NCI-H524 treated with DMSO at 0.1 percent for 48 hours (cell line): Measurements from ENCODE around the gene LPAR5.
"Not testable (repeated sequence)": the region's sequence is repeated elsewhere in the genome, so short reads cannot be mapped to it uniquely, and the experiment has no call there.

Experiments
- DNase-seq: peaks from one replicate; lab custom pipeline; 2025; lab: John Stamatoyannopoulos, UW

Gene LPAR5

DNA sequence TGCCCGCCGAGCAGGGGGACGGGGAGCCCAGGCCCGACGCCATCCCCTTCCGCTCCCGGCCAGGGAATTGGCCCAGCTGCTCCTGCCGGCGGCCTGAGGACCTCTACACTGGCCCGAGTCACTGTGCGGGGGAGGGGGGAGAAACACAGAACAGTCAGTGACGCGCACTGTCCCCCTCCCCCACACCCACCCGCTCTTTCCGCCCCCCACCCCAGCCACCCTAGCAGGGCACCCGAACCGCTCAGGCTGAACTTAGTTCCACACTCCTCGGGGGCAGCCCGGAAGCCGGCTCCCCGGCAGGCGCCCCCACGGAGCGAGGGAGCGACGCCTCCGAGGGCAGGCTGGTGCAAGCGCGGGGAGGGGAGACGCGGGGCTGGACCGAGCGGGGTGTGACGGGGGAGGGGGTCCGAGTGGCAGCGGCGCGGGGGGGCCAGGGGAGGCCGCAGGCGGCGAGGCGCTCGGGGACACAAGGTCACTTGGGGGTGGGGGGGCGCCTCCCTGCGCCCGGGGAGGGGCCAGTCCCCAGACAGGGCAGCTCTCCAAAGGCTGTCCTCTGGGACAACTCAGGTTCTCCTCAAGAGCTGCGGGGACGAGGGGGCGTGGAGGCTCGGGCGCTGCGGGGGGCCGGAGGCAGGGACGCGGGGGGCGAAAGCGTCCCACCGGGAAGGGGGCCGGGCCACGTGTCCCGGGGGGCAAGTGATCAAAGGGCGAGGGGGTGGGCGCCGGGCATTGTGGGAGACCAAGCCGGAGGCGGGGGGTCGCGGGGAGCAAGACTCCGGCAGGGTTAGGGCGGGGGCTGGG is 29.2 kb downstream of the LPAR5 start:
- no peak for DNase-seq

GRCh38 chr12:6605421-6606330 is 30.1 kb downstream of the LPAR5 start:
- DNase-seq = no peak

DNA sequence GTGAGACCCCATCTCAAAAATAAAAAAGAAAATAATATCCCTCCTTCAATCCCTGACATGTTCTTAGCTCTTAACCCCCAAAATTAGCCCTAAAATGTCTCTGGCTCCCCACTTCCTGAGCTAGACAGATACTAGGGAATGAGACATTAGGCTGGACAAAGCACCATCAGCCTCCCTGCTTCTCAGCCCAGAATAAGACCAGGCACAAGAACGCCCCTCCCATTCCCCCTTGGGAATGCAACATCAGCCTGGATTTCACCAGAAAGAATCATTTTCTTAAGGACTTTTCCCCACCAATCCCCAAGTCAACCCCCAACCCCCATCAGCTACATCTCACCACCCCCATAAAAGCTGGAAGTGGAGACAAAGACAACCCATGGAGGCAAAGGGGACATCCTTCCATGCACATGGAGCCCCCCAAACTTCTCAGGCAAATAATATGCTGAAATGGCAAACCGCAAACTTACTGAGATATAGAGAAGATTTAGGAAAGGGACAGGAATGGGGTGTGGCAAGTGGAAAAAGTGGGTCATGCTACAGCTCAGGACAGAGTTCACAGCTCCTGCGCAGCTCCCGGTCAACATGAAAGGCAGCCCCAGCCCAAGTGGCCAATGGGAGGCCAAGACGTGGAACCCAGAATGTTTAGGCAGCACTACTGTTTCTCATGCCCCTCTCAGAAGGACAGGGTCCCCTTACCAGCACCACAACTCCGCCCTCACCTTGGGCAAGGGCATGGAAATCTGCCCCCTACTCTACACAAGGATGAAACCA is 31.3 kb downstream of the LPAR5 start:
- no peak for DNase-seq

- peak; percentile 50 for DNase-seq
Observed at GRCh38 chr12:6603095-6603567, 32.6 kb downstream of the LPAR5 start.

GRCh38 chr12:6602526-6602925 is 33.2 kb downstream of the LPAR5 start:
- no peak for DNase-seq

DNA sequence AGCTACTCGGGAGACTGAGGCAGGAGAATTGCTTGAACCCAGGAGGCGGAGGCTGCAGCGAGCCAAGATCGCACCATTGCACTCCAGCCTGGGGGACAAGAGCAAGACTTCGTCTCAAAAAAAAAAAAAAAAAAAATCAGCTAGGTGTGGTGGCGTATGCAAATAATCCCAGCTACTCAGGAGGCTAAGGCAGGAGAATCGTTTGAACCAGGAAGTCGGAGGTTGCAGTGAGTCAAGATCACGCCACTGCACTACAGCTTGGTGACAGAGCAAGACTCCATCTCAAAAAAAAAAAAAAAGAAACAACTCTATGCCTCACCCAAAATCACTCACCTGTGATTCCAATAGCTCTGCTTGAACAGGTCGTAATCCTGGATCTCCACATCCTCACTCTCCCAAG is 40.1 kb downstream of the LPAR5 start:
- DNase-seq = not testable (repeated sequence)

DNA sequence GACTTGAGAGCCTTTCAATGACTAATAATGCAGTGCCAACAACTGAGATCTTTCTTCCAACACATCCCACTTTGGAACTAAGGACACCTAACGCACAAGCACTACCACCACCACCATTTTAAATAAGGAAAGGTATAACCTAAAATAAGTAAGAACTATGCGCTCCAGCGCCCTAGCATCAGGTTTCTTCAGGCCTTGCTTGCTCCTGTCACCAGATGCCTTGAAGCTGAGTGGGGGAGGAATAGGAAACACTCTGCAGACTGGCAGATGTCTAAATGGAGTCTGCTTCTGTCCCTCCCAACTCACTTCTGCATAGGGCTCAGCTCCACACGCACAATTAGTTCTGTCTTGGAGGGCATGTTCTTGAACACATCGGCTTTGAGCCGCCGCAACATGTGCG is 43.7 kb downstream of the LPAR5 start:
- no peak for DNase-seq

GRCh38 chr12:6586569-6586968 is 49.2 kb downstream of the LPAR5 start:
- not testable (repeated sequence) for DNase-seq

GRCh38 chr12:6584293-6584692 is 51.5 kb downstream of the LPAR5 start:
- no peak for DNase-seq

GRCh38 chr12:6582959-6583358 is 52.8 kb downstream of the LPAR5 start:
- no peak for DNase-seq

- no peak for DNase-seq
Observed at GRCh38 chr12:6582196-6582595, 53.6 kb downstream of the LPAR5 start.

DNA sequence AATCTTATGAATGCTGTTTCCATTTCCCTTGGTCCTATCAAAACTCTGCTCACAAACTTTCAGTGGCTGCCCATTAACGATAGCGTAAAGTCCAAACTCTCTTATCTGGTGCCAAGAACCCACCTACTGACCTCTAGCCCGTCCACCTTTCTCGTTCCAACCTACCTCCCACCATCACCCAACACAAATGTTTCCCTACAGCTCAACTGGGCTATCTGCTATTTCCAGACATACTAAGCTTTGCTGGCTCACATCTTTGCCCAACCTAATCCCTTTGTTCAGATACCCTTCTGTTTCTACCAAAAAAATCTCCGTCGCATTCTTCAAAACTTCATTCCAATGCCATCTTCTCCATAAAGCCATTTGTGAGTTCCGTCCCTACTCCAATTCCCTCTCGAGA is 60.1 kb downstream of the LPAR5 start:
- DNase-seq = no peak

DNA sequence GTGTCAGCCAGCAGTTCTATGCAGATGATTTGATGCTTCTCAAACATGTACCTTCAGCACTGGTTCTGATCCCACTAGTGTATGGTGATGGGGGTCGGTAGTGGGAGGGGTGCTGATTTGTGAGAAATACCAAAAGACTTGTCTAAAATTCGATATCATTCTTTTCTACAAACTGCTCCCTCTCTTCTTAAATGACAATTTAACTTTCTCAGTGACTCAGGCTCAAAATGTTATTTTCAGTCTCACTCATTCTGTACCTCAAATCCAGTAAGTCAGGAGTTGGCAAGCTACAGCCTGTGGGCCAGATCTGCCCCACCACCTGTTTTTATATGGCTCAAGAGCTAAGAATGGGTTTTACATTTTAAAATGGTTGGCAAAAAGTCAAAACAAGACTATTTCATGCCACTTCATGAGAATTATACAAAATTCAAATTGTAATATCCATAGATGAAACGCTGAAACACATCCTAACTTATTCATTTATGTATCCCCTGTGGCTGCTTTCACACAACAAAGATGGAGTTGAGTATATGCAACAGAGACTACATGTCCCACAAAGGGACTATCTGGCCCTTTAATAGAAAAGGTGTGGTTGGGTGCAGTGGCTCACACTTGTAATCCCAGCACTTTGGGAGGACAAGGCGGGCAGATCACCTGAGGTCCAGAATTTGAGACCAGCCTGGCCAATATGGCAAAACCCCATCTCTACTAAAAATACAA is 61.0 kb downstream of the LPAR5 start:
- no peak for DNase-seq

GRCh38 chr12:6573001-6573400 is 62.8 kb downstream of the LPAR5 start:
- no peak for DNase-seq

DNA sequence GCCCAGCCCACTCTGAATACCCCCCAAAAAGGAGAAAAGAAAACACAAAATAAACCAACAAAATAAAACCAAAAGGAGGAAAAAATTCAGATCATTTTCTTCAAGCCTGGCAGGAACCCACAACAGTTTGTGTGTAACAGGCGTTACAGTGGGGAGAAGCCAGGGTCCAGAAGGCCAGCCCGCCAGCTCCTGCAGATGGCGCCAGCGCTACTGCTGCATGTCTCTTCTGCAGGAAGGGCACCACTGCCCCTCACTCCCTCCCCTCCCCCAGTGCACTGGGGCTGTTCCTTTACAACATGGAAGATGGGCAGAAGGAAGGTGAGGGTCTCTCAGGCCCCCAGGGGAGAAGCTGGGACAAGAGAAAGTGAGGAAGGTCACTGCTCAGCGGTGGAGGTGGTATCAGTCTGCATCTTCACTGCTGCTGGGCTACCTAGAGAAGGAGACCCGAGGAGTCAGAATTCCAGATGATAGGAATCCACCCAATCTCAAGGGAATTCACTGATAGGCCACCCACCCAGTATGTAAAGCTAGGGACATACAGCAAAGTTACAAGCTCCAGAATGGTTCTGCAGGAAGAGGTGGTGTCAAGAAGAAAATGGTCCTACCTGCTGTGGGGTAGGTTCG is 65.4 kb downstream of the LPAR5 start:
- no peak for DNase-seq

DNA sequence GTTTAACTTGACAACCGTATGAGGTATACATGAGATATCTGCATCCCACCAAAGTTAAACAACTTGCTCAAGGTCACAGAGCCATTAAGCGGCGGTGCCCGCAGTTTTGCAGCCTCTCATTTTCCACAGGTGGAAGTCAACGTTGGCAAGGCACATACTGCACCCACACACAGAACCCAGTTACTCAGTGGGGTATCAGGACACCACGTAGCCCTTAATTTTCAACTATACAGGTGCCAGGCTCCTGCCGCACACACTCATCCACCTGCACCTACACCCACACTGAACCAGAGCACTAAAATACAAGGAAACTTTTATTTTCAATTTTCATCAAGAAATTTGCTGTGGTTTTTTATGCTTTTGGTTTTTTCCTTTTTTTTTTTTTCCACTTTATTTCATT is 66.0 kb downstream of the LPAR5 start:
- no peak for DNase-seq

GRCh38 chr12:6569312-6569711 is 66.4 kb downstream of the LPAR5 start:
- no peak for DNase-seq
